GM10266 (cell line): ENCODE measurements around the gene UBTF.

ENCODE experiments used
- DNase-seq: peaks from one replicate; pipeline ENCODE4 v3.0.0; 2012; ENCODE audit errors: extremely low spot score
- CTCF ChIP-seq: IDR thresholded peaks from 2 replicates; pipeline ENCODE4 v1.5.1; 2012; ENCODE audit warnings: mild to moderate bottlenecking, low read depth; ENCODE audit not compliant: control insufficient read depth, insufficient read depth; ENCODE audit errors: missing control alignments

Gene UBTF

GRCh38 chr17:44186307-44187130, 33.0 kb downstream of the UBTF start, which contains the start of gene TMUB2:
Gene TMUB2 (plus strand): TSS chr17:44186972. CDS start chr17:44187709, 737 bp downstream.
- TF ChIP-seq CTCF: no peak
- peak; percentile 100 for DNase-seq

- TF ChIP-seq CTCF: no peak
Observed at GRCh38 chr17:44184212-44184810, 35.2 kb downstream of the UBTF start.

GRCh38 chr17:44183024-44183423, 36.5 kb downstream of the UBTF start:
- no peak for DNase-seq
- TF ChIP-seq CTCF: no peak

More at GRCh38 chr17:44184212-44184810, 35.2 kb downstream of the UBTF start:
- no peak for DNase-seq

- DNase-seq: no peak
- no peak for TF ChIP-seq CTCF
Observed at GRCh38 chr17:44178133-44178532, 41.3 kb downstream of the UBTF start.

- no peak for TF ChIP-seq CTCF
- DNase-seq: peak; percentile 45
Observed at GRCh38 chr17:44177640-44178039, 41.8 kb downstream of the UBTF start.

GRCh38 chr17:44176671-44177501, 42.6 kb downstream of the UBTF start:
- DNase-seq: peak; percentile 38
- no peak for TF ChIP-seq CTCF

GRCh38 chr17:44176257-44176656, 43.2 kb downstream of the UBTF start:
- peak; percentile 27 for DNase-seq
- no peak for TF ChIP-seq CTCF
